ENCODE measurements around the gene EPN2. TPM values are rescaled to one million over a fixed set of nuclear protein-coding genes. Genes with fewer than 3 reads are reported as not detected.
A peak's percentile ranks its signal among the peaks of the same experiment; 100 is the strongest.

Gene EPN2
- total and polyA plus RNA-seq, 9 donors: 18.2 to 36.4 (median 26.0) TPM

DNA sequence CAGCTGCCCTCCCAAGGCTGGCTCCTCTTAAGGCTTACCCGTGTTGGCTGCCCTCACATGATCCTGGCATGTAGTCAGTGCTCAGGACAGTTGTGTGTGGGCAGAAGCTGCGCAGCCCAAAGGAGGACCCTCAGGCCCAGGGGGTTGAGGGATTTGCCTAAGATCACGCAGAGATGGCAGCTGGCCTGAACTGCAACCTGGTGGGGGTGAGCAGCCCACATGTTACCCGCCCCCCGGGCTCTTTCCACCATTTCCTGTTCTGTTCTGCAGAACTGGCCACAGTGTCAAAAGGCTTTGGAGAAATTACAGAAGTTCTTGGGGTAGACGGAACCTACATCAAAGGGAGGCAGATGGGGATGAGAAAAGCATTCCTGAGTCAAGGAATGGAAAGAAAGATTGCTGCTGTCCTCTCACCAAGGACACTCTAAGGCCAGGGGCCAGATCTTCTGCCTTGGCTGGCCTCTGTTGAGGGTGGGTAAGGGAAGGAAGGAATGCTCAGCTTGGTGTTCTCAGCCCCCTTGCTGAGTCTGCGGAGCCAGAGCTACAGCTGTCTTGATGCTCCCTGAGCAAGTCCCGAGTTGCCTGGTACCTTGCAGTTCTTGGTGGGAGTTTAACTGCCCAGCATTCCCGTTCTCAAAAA lies 53.0 kb downstream of the EPN2 start:
- Histone ChIP-seq H3K27ac (ENCODE audit: low read length) (no peak overlapping the region), H3K4me1 (ENCODE audit: control insufficient read depth, insufficient read depth, low read length) (peaks cover 29% of the 10 kb centered on the region), H3K36me3 (ENCODE audit: control insufficient read depth, insufficient read depth, low read length) (peaks cover 22% of the 10 kb centered on the region), H3K27me3 (ENCODE audit: control insufficient read depth, insufficient read depth, low read length) (no peaks in the 10 kb centered on the region), H3K9me3 (replicated peaks; ENCODE audit: control insufficient read depth, low read depth, low read length) (no peaks in the 10 kb centered on the region), H3K4me3 (ENCODE audit: low read length) (no peak overlapping the region)
- DNase-seq: peak; percentile 35
- 47% methylated on average over 5 of the region's 9 CpGs for WGBS (ENCODE audit: insufficient coverage)

DNA sequence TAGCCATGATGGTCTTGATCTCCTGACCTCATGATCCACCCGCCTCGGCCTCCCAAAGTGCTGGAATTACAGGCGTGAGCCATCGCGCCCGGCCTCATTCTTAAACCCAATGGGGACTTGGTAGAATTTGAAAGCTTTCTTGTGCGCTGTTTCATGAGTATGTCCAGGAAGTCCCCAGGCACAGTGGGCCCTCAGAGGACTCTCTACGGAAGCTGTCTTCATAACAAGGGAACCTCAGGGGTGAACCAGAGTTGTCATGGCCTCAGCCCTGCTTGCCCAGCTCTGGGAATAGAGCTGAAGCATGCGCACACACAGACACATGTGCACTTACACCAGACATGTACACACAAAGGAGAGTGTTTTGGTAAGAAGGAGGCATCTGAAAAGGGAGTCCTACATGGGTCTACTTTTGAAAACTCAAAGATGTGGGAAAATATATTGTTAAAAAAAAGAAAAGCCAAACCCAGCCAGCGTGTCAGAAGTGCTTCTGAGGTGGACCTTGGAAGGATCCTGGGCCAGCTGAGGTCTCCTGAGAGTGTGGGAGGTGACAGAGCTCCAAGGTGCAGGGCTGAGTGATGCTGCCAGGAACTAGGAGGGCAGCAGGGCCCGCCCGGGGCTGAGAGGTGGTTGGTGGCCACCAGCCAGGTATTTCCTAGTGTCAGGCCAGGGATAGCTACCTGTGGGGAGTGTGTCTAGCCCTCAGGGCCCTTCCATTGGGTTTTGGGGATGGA lies 54.6 kb downstream of the EPN2 start:
- H3K9me3 ChIP-seq (replicated peaks; ENCODE audit: control insufficient read depth, low read depth, low read length): no peaks in the 10 kb centered on the region
- no peak for DNase-seq
- 83% methylated on average over 10 of the region's 12 CpGs for WGBS (ENCODE audit: insufficient coverage)
- H3K27ac ChIP-seq (ENCODE audit: low read length): no peak overlapping the region
- peaks cover 28% of the 10 kb centered on the region for H3K4me1 ChIP-seq (ENCODE audit: control insufficient read depth, insufficient read depth, low read length)
- H3K27me3 ChIP-seq (ENCODE audit: control insufficient read depth, insufficient read depth, low read length): no peaks in the 10 kb centered on the region
- peaks cover 22% of the 10 kb centered on the region for H3K36me3 ChIP-seq (ENCODE audit: control insufficient read depth, insufficient read depth, low read length)
- H3K4me3 ChIP-seq (ENCODE audit: low read length): no peak overlapping the region

DNA sequence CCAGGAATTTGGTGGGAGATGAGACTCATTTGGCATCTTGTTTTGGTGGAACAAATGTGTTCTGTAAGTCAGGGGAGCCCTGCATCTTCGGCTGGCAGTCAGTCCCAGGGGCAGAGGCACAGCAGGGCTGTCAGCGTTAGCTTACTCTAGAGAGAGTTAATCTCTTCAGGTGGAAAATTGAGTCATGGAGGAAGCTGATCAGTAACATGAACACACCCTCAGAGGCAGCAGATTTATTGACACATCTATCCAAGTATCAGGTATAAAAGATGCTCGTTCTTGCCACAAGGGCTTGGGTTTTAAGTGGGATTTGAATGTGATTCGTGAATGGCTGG lies 55.2 kb downstream of the EPN2 start:
- H3K36me3 ChIP-seq (ENCODE audit: control insufficient read depth, insufficient read depth, low read length): peaks cover 21% of the 10 kb centered on the region
- no peaks in the 10 kb centered on the region for H3K9me3 ChIP-seq (replicated peaks; ENCODE audit: control insufficient read depth, low read depth, low read length)
- WGBS (ENCODE audit: insufficient coverage): 65% methylated on average over 3 of the region's 4 CpGs
- no peak overlapping the region for H3K4me3 ChIP-seq (ENCODE audit: low read length)
- no peak overlapping the region for H3K27ac ChIP-seq (ENCODE audit: low read length)
- peaks cover 28% of the 10 kb centered on the region for H3K4me1 ChIP-seq (ENCODE audit: control insufficient read depth, insufficient read depth, low read length)
- H3K27me3 ChIP-seq (ENCODE audit: control insufficient read depth, insufficient read depth, low read length): no peaks in the 10 kb centered on the region
- DNase-seq: no peak

DNA sequence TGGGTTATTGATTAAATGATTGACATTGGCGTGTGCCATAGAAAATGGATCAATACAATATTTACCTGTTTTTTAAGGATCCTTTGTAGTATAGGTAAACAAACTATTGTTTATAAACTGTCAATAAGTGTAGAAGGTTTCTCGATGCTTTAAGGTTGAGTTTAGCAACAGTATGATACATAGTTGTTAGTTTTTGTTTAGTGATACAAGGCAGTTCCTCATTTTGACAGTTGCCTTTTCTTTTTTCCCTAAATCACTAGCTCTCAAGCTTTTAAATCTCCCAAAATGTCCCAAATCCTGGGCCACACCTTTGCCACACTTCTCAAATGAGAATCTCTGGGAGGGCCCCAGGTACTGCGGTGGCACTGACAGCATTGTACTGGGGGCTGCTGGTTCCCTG lies 57.3 kb downstream of the EPN2 start:
- no peak overlapping the region for H3K27ac ChIP-seq (ENCODE audit: low read length)
- 67% methylated on average over 1 of the region's 3 CpGs for WGBS (ENCODE audit: insufficient coverage)
- H3K9me3 ChIP-seq (replicated peaks; ENCODE audit: control insufficient read depth, low read depth, low read length): no peaks in the 10 kb centered on the region
- H3K4me3 ChIP-seq (ENCODE audit: low read length): no peak overlapping the region
- peaks cover 10% of the 10 kb centered on the region for H3K36me3 ChIP-seq (ENCODE audit: control insufficient read depth, insufficient read depth, low read length)
- no peak for DNase-seq
- H3K27me3 ChIP-seq (ENCODE audit: control insufficient read depth, insufficient read depth, low read length): no peaks in the 10 kb centered on the region
- peaks cover 37% of the 10 kb centered on the region for H3K4me1 ChIP-seq (ENCODE audit: control insufficient read depth, insufficient read depth, low read length)

DNA sequence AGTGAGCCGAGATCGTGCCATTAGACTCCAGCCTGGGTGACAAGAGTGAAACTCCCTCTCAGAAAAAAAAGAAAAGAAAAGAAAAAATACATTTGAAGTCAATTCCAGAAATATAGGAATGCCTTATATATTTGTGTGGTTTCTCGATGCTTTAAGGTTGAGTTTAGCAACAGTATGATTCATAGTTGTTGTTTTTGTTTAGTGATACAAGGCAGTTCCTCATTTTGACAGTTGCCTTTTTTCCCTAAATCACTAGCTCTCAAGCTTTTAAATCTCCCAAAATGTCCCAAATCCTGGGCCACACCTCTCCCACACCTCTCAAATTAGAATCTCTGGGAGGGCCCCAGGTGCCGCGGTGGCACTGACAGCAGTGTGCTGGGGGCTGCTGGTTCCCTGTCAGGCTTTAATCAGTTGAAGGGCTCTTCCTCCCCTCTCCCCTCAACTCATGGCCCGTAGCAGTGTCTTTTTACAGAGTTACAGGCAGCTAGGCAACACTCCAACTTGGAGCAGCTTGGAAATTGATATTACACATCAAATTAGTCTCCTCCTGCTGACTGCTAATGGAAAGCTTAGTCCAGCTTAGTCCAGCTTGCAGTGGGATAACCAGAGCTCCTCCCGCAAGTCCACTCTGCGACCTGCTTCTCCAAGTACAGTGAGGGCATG lies 58.4 kb downstream of the EPN2 start:
- H3K36me3 ChIP-seq (ENCODE audit: control insufficient read depth, insufficient read depth, low read length): peaks cover 14% of the 10 kb centered on the region
- DNase-seq: peak; percentile 78
- no peaks in the 10 kb centered on the region for H3K9me3 ChIP-seq (replicated peaks; ENCODE audit: control insufficient read depth, low read depth, low read length)
- no peak overlapping the region for H3K27ac ChIP-seq (ENCODE audit: low read length)
- H3K27me3 ChIP-seq (ENCODE audit: control insufficient read depth, insufficient read depth, low read length): no peaks in the 10 kb centered on the region
- H3K4me1 ChIP-seq (ENCODE audit: control insufficient read depth, insufficient read depth, low read length): peaks cover 30% of the 10 kb centered on the region
- H3K4me3 ChIP-seq (ENCODE audit: low read length): no peak overlapping the region
- WGBS (ENCODE audit: insufficient coverage): 67% methylated on average over 4 of the region's 8 CpGs

DNA sequence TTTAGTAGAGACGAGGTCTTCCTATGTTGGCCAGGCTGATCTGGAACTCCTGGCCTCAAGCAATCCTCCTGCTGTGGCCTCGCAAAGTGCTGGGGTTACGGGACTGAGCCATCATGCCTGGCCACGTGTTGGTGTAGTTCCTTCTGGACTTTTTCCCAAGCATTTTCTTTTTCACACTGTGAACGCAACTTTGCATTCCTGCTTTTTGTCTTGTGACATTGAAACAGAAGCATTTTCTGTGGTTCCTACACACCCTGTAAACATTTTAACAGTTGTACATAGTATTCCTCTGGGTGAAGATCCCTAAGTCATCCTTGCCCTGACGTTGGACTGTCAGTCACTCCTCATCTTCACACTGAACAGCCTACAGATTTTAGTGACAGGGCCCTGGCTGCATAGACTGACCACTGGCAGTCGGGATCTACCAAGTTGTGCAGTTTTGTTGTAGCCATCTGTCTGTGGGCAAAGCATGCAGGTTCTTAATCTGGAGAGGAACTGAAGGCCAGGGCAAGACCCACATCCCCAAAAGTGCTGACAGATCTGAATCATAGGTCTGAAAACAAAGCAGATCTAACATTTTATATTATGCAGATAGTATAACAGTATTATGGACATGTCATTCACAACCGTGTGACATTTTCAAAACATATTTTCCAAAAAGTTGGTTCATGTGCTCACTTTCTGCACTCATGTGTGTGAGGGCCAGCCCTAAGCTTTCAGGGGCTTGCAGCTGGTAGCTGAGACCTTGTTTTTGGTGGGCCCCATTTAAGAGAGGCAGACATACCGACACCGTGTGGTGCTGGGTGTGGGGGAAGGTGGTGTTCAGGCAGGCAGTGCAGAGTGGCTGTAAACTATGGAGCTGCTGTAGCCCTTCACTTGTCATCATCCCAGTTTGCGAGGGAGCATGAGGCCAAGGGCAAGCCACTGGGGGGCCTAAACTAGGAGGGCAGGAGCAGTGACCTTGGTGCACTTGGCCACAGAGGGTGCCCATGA lies 59.9 kb downstream of the EPN2 start:
- Histone ChIP-seq H3K36me3 (ENCODE audit: control insufficient read depth, insufficient read depth, low read length) (peaks cover 11% of the 10 kb centered on the region), H3K9me3 (replicated peaks; ENCODE audit: control insufficient read depth, low read depth, low read length) (no peaks in the 10 kb centered on the region), H3K4me3 (ENCODE audit: low read length) (no peak overlapping the region), H3K4me1 (ENCODE audit: control insufficient read depth, insufficient read depth, low read length) (peaks cover 27% of the 10 kb centered on the region), H3K27ac (ENCODE audit: low read length) (no peak overlapping the region), H3K27me3 (ENCODE audit: control insufficient read depth, insufficient read depth, low read length) (no peaks in the 10 kb centered on the region)
- no peak for DNase-seq
- WGBS (ENCODE audit: insufficient coverage): 51% methylated on average over 8 of the region's 11 CpGs

DNA sequence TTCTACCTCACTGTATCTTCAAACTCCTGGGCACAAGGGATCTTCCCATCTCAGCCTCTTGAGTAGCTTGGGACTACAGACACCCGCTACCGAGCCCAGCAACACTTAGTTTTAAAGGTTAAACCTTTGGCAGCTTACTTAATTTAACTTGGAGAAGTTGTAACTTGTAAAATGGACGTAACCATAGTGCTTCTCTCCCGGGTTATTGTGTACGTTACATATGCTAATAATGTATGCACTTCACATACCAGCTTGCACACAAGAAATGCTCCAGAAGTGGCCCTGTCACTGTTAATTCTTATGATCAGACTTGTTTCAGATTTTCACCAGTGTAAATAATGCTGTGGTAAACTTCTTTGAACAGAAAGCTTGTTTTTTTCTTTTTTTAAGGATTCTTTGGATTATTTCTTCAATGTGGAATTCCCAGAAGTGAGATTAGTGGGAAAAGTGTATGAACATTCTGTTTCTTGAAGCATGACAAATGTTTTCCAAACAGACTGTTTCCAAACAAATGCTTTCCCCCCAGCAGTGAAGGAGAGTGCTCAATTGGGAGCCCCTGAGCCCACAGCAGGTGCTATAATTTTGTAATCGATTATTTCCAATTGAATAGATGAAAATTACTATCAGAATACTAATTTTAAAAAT lies 61.5 kb downstream of the EPN2 start:
- Histone ChIP-seq H3K9me3 (replicated peaks; ENCODE audit: control insufficient read depth, low read depth, low read length) (no peaks in the 10 kb centered on the region), H3K36me3 (ENCODE audit: control insufficient read depth, insufficient read depth, low read length) (peaks cover 9% of the 10 kb centered on the region), H3K4me1 (ENCODE audit: control insufficient read depth, insufficient read depth, low read length) (peaks cover 40% of the 10 kb centered on the region), H3K27me3 (ENCODE audit: control insufficient read depth, insufficient read depth, low read length) (no peaks in the 10 kb centered on the region), H3K4me3 (ENCODE audit: low read length) (no peak overlapping the region), H3K27ac (ENCODE audit: low read length) (peak overlapping the region; percentile 13)
- peak; percentile 79 for DNase-seq
- WGBS (ENCODE audit: insufficient coverage): no CpG with 5 or more reads among the region's 6 CpGs

DNA sequence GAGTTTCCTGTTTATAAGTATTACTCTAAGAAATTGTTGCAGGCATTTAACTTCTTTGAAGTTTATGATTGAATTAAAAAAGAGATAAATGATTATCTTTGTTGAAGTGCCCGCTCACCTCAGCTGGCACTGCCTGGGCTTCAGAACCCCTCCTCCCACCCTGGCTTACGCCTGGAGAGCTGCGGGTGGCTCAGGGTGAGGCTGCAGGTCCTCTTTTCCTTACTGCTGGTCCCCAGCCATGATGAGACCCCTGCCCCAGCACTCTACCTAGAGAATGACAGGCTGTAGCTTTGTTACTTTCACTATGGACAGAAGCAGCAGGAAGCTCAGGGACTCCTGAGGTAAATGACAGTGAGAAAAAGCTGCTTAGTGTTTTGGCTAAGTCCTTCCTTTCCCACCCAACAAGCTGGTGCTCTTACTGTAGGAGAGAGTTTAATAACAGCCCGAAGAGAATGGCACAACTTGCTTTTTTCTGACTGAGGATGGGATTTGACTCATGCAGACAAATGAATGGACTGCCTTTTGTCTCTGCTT lies 62.1 kb downstream of the EPN2 start:
- Histone ChIP-seq H3K4me3 (ENCODE audit: low read length) (no peak overlapping the region), H3K9me3 (replicated peaks; ENCODE audit: control insufficient read depth, low read depth, low read length) (no peaks in the 10 kb centered on the region), H3K27ac (ENCODE audit: low read length) (no peak overlapping the region), H3K27me3 (ENCODE audit: control insufficient read depth, insufficient read depth, low read length) (no peaks in the 10 kb centered on the region), H3K36me3 (ENCODE audit: control insufficient read depth, insufficient read depth, low read length) (peaks cover 10% of the 10 kb centered on the region), H3K4me1 (ENCODE audit: control insufficient read depth, insufficient read depth, low read length) (peaks cover 40% of the 10 kb centered on the region)
- no peak for DNase-seq
- WGBS (ENCODE audit: insufficient coverage): 93% methylated on average over 3 of the region's 4 CpGs

DNA sequence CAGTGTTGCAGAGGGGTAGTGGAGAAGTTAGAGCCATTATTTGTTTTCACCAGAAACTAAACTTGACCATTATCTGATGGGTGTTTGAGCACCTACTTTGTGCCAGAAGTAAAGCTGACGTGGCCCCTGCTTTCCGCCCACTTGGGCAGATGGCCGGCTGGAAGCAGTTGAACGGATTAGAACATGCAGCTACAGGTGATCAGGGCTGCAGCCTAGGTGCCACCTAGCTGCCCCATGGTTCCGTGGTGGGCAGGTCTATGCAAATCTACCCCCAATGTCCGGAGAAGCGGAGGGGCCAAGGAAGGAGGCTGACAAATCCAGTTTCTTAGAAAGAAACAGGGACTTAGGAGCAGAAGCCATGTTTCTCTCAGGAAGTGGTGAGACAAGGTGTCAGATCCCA lies 62.7 kb downstream of the EPN2 start:
- 88% methylated on average over 7 of the region's 7 CpGs for WGBS (ENCODE audit: insufficient coverage)
- Histone ChIP-seq H3K4me1 (ENCODE audit: control insufficient read depth, insufficient read depth, low read length) (peaks cover 46% of the 10 kb centered on the region), H3K27ac (ENCODE audit: low read length) (no peak overlapping the region), H3K9me3 (replicated peaks; ENCODE audit: control insufficient read depth, low read depth, low read length) (no peaks in the 10 kb centered on the region), H3K4me3 (ENCODE audit: low read length) (no peak overlapping the region), H3K27me3 (ENCODE audit: control insufficient read depth, insufficient read depth, low read length) (no peaks in the 10 kb centered on the region), H3K36me3 (ENCODE audit: control insufficient read depth, insufficient read depth, low read length) (peaks cover 10% of the 10 kb centered on the region)
- DNase-seq: no peak

All from muscle of leg (tissue), 11 donors.